H1 (cell line): ENCODE data around the gene KIN. TPM values are rescaled to one million over a fixed set of nuclear protein-coding genes. Genes with fewer than 3 reads are reported as not detected.

ENCODE experiments used
- CHD7 ChIP-seq: fragments of 300-600 bp; sonication (generic); IDR thresholded peaks from 2 replicates; pipeline ENCODE4 v1.7.1; 2012; ENCODE audit warnings: low read length, moderate library complexity, mild to moderate bottlenecking, inconsistent platforms; ENCODE audit not compliant: insufficient replicate concordance
- POLR2A ChIP-seq, 2 experiments: IDR thresholded peaks; 1 replicate in 1 of 2; 2 replicates in 1 of 2; pipeline ENCODE4 v1.6.1; 2011; ENCODE audit warnings: low read depth in 2 of 2, low read length in 2 of 2, mild to moderate bottlenecking in 2 of 2; ENCODE audit errors: control extremely low read depth in 1 of 2
- POLR2AphosphoS5 ChIP-seq: IDR thresholded peaks from 2 replicates; pipeline ENCODE4 v1.6.1; 2011; ENCODE audit warnings: low read depth, low read length
- RAD21 ChIP-seq, 2 experiments: IDR thresholded peaks in 1 of 2; conservative IDR thresholded peaks in 1 of 2; 2 replicates each; pipeline ENCODE4 v1.6.1; 2011; ENCODE audit warnings: low read depth in 2 of 2, low read length in 2 of 2, improper control_type of control experiment in 1 of 2, inconsistent platforms in 1 of 2, mild to moderate bottlenecking in 1 of 2, moderate library complexity in 1 of 2
- RFX5 ChIP-seq: IDR thresholded peaks from 2 replicates; pipeline ENCODE4 v1.6.1; 2011; ENCODE audit warnings: low read depth, low read length, improper control_type of control experiment, borderline replicate concordance
- RXRA ChIP-seq: IDR thresholded peaks from 2 replicates; pipeline ENCODE4 v1.6.1; 2011; ENCODE audit warnings: low read depth, mild to moderate bottlenecking, low read length, moderate library complexity; ENCODE audit not compliant: insufficient read depth
- SIRT6 ChIP-seq: IDR thresholded peaks from one replicate; pipeline ENCODE4 v1.7.1; 2012; ENCODE audit warnings: low read length, inconsistent platforms
- SRF ChIP-seq: IDR thresholded peaks from 2 replicates; pipeline ENCODE4 v1.6.1; 2011; ENCODE audit warnings: mild to moderate bottlenecking, low read depth, low read length, moderate library complexity
- polyA plus RNA-seq, 7 experiments: library from polyadenylated mRNA; depleted of rRNA in 3 of 7; stranded (reverse) in 5 of 7; unstranded in 2 of 7; fragments of >200 nt in 5 of 7; fragments of 200-250 nt in 2 of 7; gene quantifications; 1 replicate in 5 of 7; 2 replicates in 1 of 7; 4 replicates in 1 of 7; pipeline versions ENCODE4 v1.2.1 to v1.2.3, GENCODE V29; 2011 to 2013; ENCODE audit warnings: missing spikeins in 2 of 7, mixed read lengths in 2 of 7
- total RNA-seq: library from RNA; stranded (reverse); fragmentation: NEBNext Ultra II Directional; extraction: Animal tissue kit (Norgen Biotek cat#: 25700); gene quantifications from 2 replicates; pipeline ENCODE4 v1.2.1, GENCODE V29; 2021

KIN gene
- total and polyA plus RNA-seq, 2 of the 8 experiments (the other 6 are each of a cell fraction or from before 2014, with no cell fraction given): 3.7 to 16.5 TPM

- TF ChIP-seq CHD7 (no peak), RAD21 (IDR thresholded peaks at IDR 0.05 in 1 of 2, conservative IDR thresholded peaks at IDR 0.05 in 1 of 2; ENCODE audit: low read depth in 2 of 2, low read length in 2 of 2) (no peak), POLR2A (IDR thresholded peaks at IDR 0.05; ENCODE audit: control extremely low read depth in 1 of 2, low read depth in 2 of 2, low read length in 2 of 2) (no peak), RFX5 (no peak), RXRA (no peak), SIRT6 (no peak), POLR2AphosphoS5 (no peak), SRF (no peak)
Measured at GRCh38 chr10:7767209-7767608, 20.6 kb downstream of the KIN start (continued).
